Stomach (tissue), 9 donors: ENCODE results near the gene FGF4. TPM values are rescaled to one million over a fixed set of nuclear protein-coding genes. Genes with fewer than 3 reads are reported as not detected.

ENCODE experiments used
- DNase-seq, 2 donors: peaks; one replicate each; pipeline versions ENCODE4 v3.0.0 to v3.0.0-alpha.2; 2013 to 2019
- H3K27ac ChIP-seq, 5 donors: fragments of 200-600 bp in 4 of 5; sonication (generic) in 4 of 5; one replicate each; pipeline ENCODE4 v1.5.1; 2013 to 2019; ENCODE audit warnings: mild to moderate bottlenecking in 1 of 5, moderate library complexity in 1 of 5
- H3K27me3 ChIP-seq, 3 donors: fragments of 200-600 bp; sonication (generic); one replicate each; pipeline ENCODE4 v1.5.1; 2017 to 2019; ENCODE audit warnings: mixed run types in 1 of 3
- H3K36me3 ChIP-seq, 4 donors: fragments of 200-600 bp; sonication (generic); 1 replicate in 3 of 4; 2 replicates in 1 of 4; pipeline ENCODE4 v1.5.1; 2016 to 2019
- H3K4me1 ChIP-seq, 4 donors: fragments of 200-600 bp; sonication (generic); one replicate each; pipeline ENCODE4 v1.5.1; 2016 to 2019
- H3K4me3 ChIP-seq, 4 donors: fragments of 200-600 bp; sonication (generic) in 3 of 4; one replicate each; pipeline ENCODE4 v1.5.1; 2016 to 2019; ENCODE audit warnings: mild to moderate bottlenecking in 1 of 4
- H3K9me3 ChIP-seq, 4 donors: fragments of 200-600 bp; sonication (generic); one replicate each; pipeline ENCODE4 v1.5.1; 2016 to 2019
- CTCF ChIP-seq, 7 experiments: fragments of 450-650 bp in 4 of 7; fragments of 200-600 bp in 3 of 7; sonication (generic) in 3 of 7; IDR thresholded peaks; one replicate each; pipeline ENCODE4 v1.5.1; 2016 to 2019; ENCODE audit warnings: antibody characterized with exemption in 7 of 7, control low read depth in 2 of 7, mild to moderate bottlenecking in 1 of 7
- EP300 ChIP-seq: sonication (generic); formaldehyde crosslinking; IDR thresholded peaks from one replicate; pipeline ENCODE4 v1.6.1; 2017; ENCODE audit warnings: antibody characterized with exemption
- POLR2A ChIP-seq, 4 donors: fragments of 450-650 bp; IDR thresholded peaks; one replicate each; pipeline ENCODE4 v1.6.1; 2016; ENCODE audit warnings: antibody characterized with exemption in 4 of 4, control low read depth in 2 of 4, mild to moderate bottlenecking in 1 of 4, moderate library complexity in 1 of 4
- POLR2AphosphoS5 ChIP-seq, 3 donors: sonication (generic); formaldehyde crosslinking; IDR thresholded peaks; one replicate each; pipeline ENCODE4 v1.6.1; 2016; ENCODE audit warnings: antibody characterized with exemption in 3 of 3
- WGBS, 5 donors: extraction: QIAGEN DNeasy Blood & Tissue Kit in 3 of 5; methylation state at CpG; one replicate each; pipeline versions ENCODE4 v1.1.5 to v1.1.7; 2013 to 2018; 5-methylcytosine and 5-hydroxymethylcytosine counted together
- intact Hi-C: fragments of 100-400 bp; cut with DNase I; formaldehyde crosslinking; loops from one replicate; pipeline ENCODE4 v1.15.1; 2023; ENCODE audit warnings: low total_unique reads
- polyA plus RNA-seq, 3 donors: library from polyadenylated mRNA; stranded (reverse); fragments of 200-250 nt; gene quantifications; one replicate each; pipeline ENCODE4 v1.2.3, GENCODE V29; 2013
- total RNA-seq, 5 donors: library from RNA; depleted of rRNA; stranded (reverse); fragments of >200 nt; gene quantifications; one replicate each; pipeline versions ENCODE4 v1.1.0 to v1.2.3, GENCODE V29; 2014 to 2016
- donor health status: healthy with polysubstance abuse.
- donor health status: Bipolar disorder and iron deficiency.
- donor health status: healthy.

FGF4 gene
- total and polyA plus RNA-seq, 8 donors, result not detected

- Histone ChIP-seq H3K4me1 (no peaks in the 10 kb centered on the region), H3K27me3 (peaks cover 0 to 51% (median 17%) of the 10 kb centered on the region in 3 donors), H3K36me3 (no peaks in the 10 kb centered on the region), H3K9me3 (peaks cover 0 to 22% (median 19%) of the 10 kb centered on the region in 4 donors), H3K27ac (no peak overlapping the region), H3K4me3 (no peak overlapping the region)
- no peak for TF ChIP-seq POLR2A (IDR thresholded peaks at IDR 0.05)
- intact Hi-C loops, result no loop called here
- no peak for DNase-seq
- 38 to 45% (median 41%) methylated on average over 4 of the region's 4 CpGs for WGBS, 5 donors
Observed at GRCh38 chr11:69760319-69760718, 14.8 kb downstream of the FGF4 start.

- intact Hi-C loops, result no loop called here
- no peak overlapping the region for H3K4me3 ChIP-seq
- no peak for DNase-seq
- H3K36me3 ChIP-seq, result no peaks in the 10 kb centered on the region
- peaks cover 0 to 10% (median 6%) of the 10 kb centered on the region in 4 donors for H3K9me3 ChIP-seq
- no peaks in the 10 kb centered on the region for H3K4me1 ChIP-seq
- 6 to 32% (median 28%) methylated on average over 2 to 4 of the region's 4 CpGs for WGBS, 5 donors
- TF ChIP-seq POLR2A (IDR thresholded peaks at IDR 0.05) (no peak), EP300 (no peak), POLR2AphosphoS5 (IDR thresholded peaks at IDR 0.05) (no peak), CTCF (IDR thresholded peaks at IDR 0.05) (no peak)
- H3K27ac ChIP-seq, result no peak overlapping the region
- peaks cover 0 to 47% (median 5%) of the 10 kb centered on the region in 3 donors for H3K27me3 ChIP-seq
Observed at GRCh38 chr11:69752890-69753289, 22.3 kb downstream of the FGF4 start.

GRCh38 chr11:69750875-69751597, 24.1 kb downstream of the FGF4 start:
- Histone ChIP-seq H3K4me3 (no peak overlapping the region), H3K36me3 (no peaks in the 10 kb centered on the region), H3K27ac (no peak overlapping the region), H3K4me1 (no peaks in the 10 kb centered on the region), H3K9me3 (peaks cover 0 to 5% (median 3%) of the 10 kb centered on the region in 4 donors), H3K27me3 (peaks cover 0 to 62% (median 5%) of the 10 kb centered on the region in 3 donors)
- DNase-seq, result no peak
- 68 to 71% (median 69%) methylated on average over 11 of the region's 11 CpGs for WGBS, 5 donors
- intact Hi-C loops, result no loop called here
- TF ChIP-seq POLR2AphosphoS5 (IDR thresholded peaks at IDR 0.05) (no peak), POLR2A (IDR thresholded peaks at IDR 0.05) (no peak), CTCF (IDR thresholded peaks at IDR 0.05) (no peak), EP300 (no peak)

GRCh38 chr11:69750108-69750850, 24.9 kb downstream of the FGF4 start:
- peaks cover 0 to 70% (median 9%) of the 10 kb centered on the region in 3 donors for H3K27me3 ChIP-seq
- no peak overlapping the region for H3K27ac ChIP-seq
- H3K4me1 ChIP-seq, result no peaks in the 10 kb centered on the region
- H3K4me3 ChIP-seq, result no peak overlapping the region
- no peak for DNase-seq
- no peak for TF ChIP-seq POLR2AphosphoS5 (IDR thresholded peaks at IDR 0.05)
- no peak for TF ChIP-seq EP300
- WGBS, 5 donors, result 54 to 74% (median 67%) methylated on average over 8 to 11 of the region's 11 CpGs
- H3K9me3 ChIP-seq, result no peaks in the 10 kb centered on the region
- no peaks in the 10 kb centered on the region for H3K36me3 ChIP-seq
- intact Hi-C loops, result no loop called here

- peaks cover 0 to 61% (median 9%) of the 10 kb centered on the region in 3 donors for H3K27me3 ChIP-seq
- no peak overlapping the region for H3K27ac ChIP-seq
- no peak overlapping the region for H3K4me3 ChIP-seq
- no peaks in the 10 kb centered on the region for H3K9me3 ChIP-seq
- 83 to 93% (median 86%) methylated on average over 7 to 11 of the region's 11 CpGs for WGBS, 5 donors
- TF ChIP-seq POLR2A (IDR thresholded peaks at IDR 0.05) (no peak), POLR2AphosphoS5 (IDR thresholded peaks at IDR 0.05) (no peak), CTCF (IDR thresholded peaks at IDR 0.05) (no peak), EP300 (no peak)
- H3K4me1 ChIP-seq, result no peaks in the 10 kb centered on the region
- no peaks in the 10 kb centered on the region for H3K36me3 ChIP-seq
- DNase-seq, result no peak
- intact Hi-C loops, result no loop called here
Observed at GRCh38 chr11:69748637-69749036, 26.5 kb downstream of the FGF4 start.
